H1 (cell line): Measurements from ENCODE around the gene HK1. TPM values are rescaled to one million over a fixed set of nuclear protein-coding genes. Genes with fewer than 3 reads are reported as not detected.

ENCODE experiments used
- CTCF ChIA-PET: fragments of 300-600 bp; sonication (Branson Sonifier 250); formaldehyde crosslinking; loops from one replicate; lab custom pipeline; 2021; ENCODE audit not compliant: partially characterized antibody; lab: Charles Lee
- POLR2A ChIA-PET: fragments of 300-600 bp; sonication (Branson Sonifier 250); formaldehyde crosslinking; loops from one replicate; lab custom pipeline; 2021; ENCODE audit warnings: inconsistent platforms; ENCODE audit not compliant: partially characterized antibody; lab: Charles Lee
- DNase-seq, 2 experiments: peaks; one replicate each; pipeline versions ENCODE4 v3.0.0 to v3.0.0-alpha.2; 2010 to 2022; ENCODE audit warnings: low spot score in 2 of 2, low read depth in 1 of 2, mixed read lengths in 1 of 2
- FAIRE-seq: peaks from 2 replicates; lab custom pipeline; 2011; peaks lifted over from hg19 to GRCh38; lab: Jason Lieb, UNC
- H2AFZ ChIP-seq: 2 replicates; pipeline ENCODE4 v1.8.1; 2012; ENCODE audit warnings: low read length, inconsistent platforms
- H2AK5ac ChIP-seq: 2 replicates; pipeline ENCODE4 v1.6.1; 2013; ENCODE audit warnings: low read depth, low read length
- H2BK120ac ChIP-seq: replicated peaks from 2 replicates; pipeline ENCODE3; 2013; ENCODE audit warnings: low read depth, low read length, inconsistent platforms
- H2BK12ac ChIP-seq: 2 replicates; pipeline ENCODE4 v1.6.1; 2013; ENCODE audit warnings: low read depth, low read length
- H2BK15ac ChIP-seq: 2 replicates; pipeline ENCODE4 v1.6.1; 2013; ENCODE audit warnings: low read length
- H2BK20ac ChIP-seq: 2 replicates; pipeline ENCODE4 v1.6.1; 2013; ENCODE audit warnings: low read length
- H2BK5ac ChIP-seq: 2 replicates; pipeline ENCODE4 v1.6.1; 2013; ENCODE audit warnings: low read depth, low read length
- H3K14ac ChIP-seq: 2 replicates; pipeline ENCODE4 v1.6.1; 2013; ENCODE audit warnings: inconsistent platforms; ENCODE audit not compliant: insufficient read length
- H3K18ac ChIP-seq: 2 replicates; pipeline ENCODE4 v1.6.1; 2013; ENCODE audit warnings: low read length; ENCODE audit errors: extremely low read depth
- H3K23ac ChIP-seq: 2 replicates; pipeline ENCODE4 v1.6.1; 2013; ENCODE audit warnings: inconsistent platforms; ENCODE audit not compliant: insufficient read length
- H3K23me2 ChIP-seq: 2 replicates; pipeline ENCODE4 v1.6.1; 2013; ENCODE audit warnings: low read depth, low read length
- H3K27ac ChIP-seq: 2 replicates; pipeline ENCODE4 v1.6.1; 2011; ENCODE audit warnings: low read depth, low read length, inconsistent platforms
- H3K27me3 ChIP-seq, 4 experiments: replicated peaks in 1 of 4; 1 replicate in 1 of 4; 2 replicates in 3 of 4; pipeline versions ENCODE4 v1.6.1 to v1.8.1; 2011 to 2013; ENCODE audit warnings: low read length in 3 of 4, mild to moderate bottlenecking in 3 of 4, inconsistent platforms in 2 of 4, mixed read lengths in 2 of 4, moderate library complexity in 1 of 4; ENCODE audit not compliant: control insufficient read depth in 3 of 4, insufficient read depth in 3 of 4; ENCODE audit errors: extremely low read depth in 1 of 4
- H3K36me3 ChIP-seq, 4 experiments: 2 replicates each; pipeline versions ENCODE4 v1.6.1 to v1.8.1; 2011 to 2013; ENCODE audit warnings: mild to moderate bottlenecking in 4 of 4, low read length in 3 of 4, moderate library complexity in 2 of 4, control low read depth in 1 of 4, inconsistent platforms in 1 of 4; ENCODE audit not compliant: insufficient read depth in 4 of 4, control insufficient read depth in 2 of 4
- H3K4ac ChIP-seq: replicated peaks from 2 replicates; pipeline ENCODE3; 2013; ENCODE audit warnings: low read length, low read depth, mixed read lengths, inconsistent platforms; ENCODE audit not compliant: insufficient read length
- H3K4me1 ChIP-seq, 4 experiments: replicated peaks in 1 of 4; 1 replicate in 1 of 4; 2 replicates in 3 of 4; pipeline versions ENCODE4 v1.6.1 to v1.8.1; 2011 to 2013; ENCODE audit warnings: low read length in 3 of 4, inconsistent platforms in 2 of 4, mixed read lengths in 1 of 4; ENCODE audit not compliant: insufficient read depth in 4 of 4, control insufficient read depth in 3 of 4
- H3K4me2 ChIP-seq, 2 experiments: 2 replicates each; pipeline versions ENCODE4 v1.6.1 to v1.8.1; 2011 to 2013; ENCODE audit warnings: low read depth in 2 of 2, low read length in 2 of 2, control low read depth in 1 of 2, inconsistent platforms in 1 of 2, mild to moderate bottlenecking in 1 of 2; ENCODE audit not compliant: insufficient read depth in 1 of 2
- H3K4me3 ChIP-seq, 4 experiments: fragments of 200-600, 300-600 bp in 1 of 4; sonication (generic), shearing (Covaris generic), sonication (Bioruptor Twin) in 1 of 4; 2 replicates each; pipeline versions ENCODE4 v1.5.1 to v1.8.1; 2011 to 2016; ENCODE audit warnings: low read length in 4 of 4, low read depth in 3 of 4, control low read depth in 2 of 4, inconsistent platforms in 2 of 4, mild to moderate bottlenecking in 2 of 4, mixed read lengths in 1 of 4, moderate library complexity in 1 of 4; ENCODE audit not compliant: insufficient read depth in 2 of 4; ENCODE audit errors: extremely low read depth in 1 of 4
- H3K56ac ChIP-seq: replicated peaks from 2 replicates; pipeline ENCODE3; 2013; ENCODE audit warnings: low read depth, mild to moderate bottlenecking, mixed read lengths, low read length, inconsistent platforms; ENCODE audit not compliant: insufficient read length
- H3K79me1 ChIP-seq: 2 replicates; pipeline ENCODE4 v1.6.1; 2013; ENCODE audit warnings: low read depth, low read length, control low read depth
- H3K79me2 ChIP-seq, 2 experiments: 2 replicates each; pipeline versions ENCODE4 v1.6.1 to v1.8.1; 2012 to 2013; ENCODE audit warnings: low read length in 2 of 2, mild to moderate bottlenecking in 2 of 2, inconsistent platforms in 1 of 2; ENCODE audit not compliant: insufficient read depth in 2 of 2, control insufficient read depth in 1 of 2
- H3K9ac ChIP-seq, 4 experiments: replicated peaks in 1 of 4; 1 replicate in 1 of 4; 2 replicates in 3 of 4; pipeline versions ENCODE4 v1.6.1 to v1.8.1; 2011 to 2013; ENCODE audit warnings: low read depth in 3 of 4, low read length in 3 of 4, control low read depth in 2 of 4, mild to moderate bottlenecking in 2 of 4, moderate library complexity in 2 of 4, inconsistent platforms in 1 of 4; ENCODE audit errors: extremely low read depth in 1 of 4
- H3K9me3 ChIP-seq, 2 experiments: 2 replicates each; pipeline versions ENCODE4 v1.6.1 to v1.8.1; 2012 to 2013; ENCODE audit warnings: mild to moderate bottlenecking in 2 of 2, moderate library complexity in 2 of 2, control low read depth in 1 of 2, inconsistent platforms in 1 of 2, low read depth in 1 of 2, low read length in 1 of 2, mixed read lengths in 1 of 2; ENCODE audit not compliant: insufficient read depth in 2 of 2
- H4K20me1 ChIP-seq, 2 experiments: replicated peaks in 1 of 2; 2 replicates each; pipeline versions ENCODE3 to v1.8.1; 2011 to 2013; ENCODE audit warnings: inconsistent platforms in 2 of 2, low read length in 2 of 2, mild to moderate bottlenecking in 1 of 2; ENCODE audit not compliant: insufficient read depth in 2 of 2, control insufficient read depth in 1 of 2
- H4K5ac ChIP-seq: 2 replicates; pipeline ENCODE4 v1.6.1; 2013; ENCODE audit warnings: low read length, low read depth, mixed read lengths, inconsistent platforms; ENCODE audit not compliant: insufficient read length
- H4K8ac ChIP-seq: 2 replicates; pipeline ENCODE4 v1.8.0; 2013; ENCODE audit warnings: mild to moderate bottlenecking, moderate library complexity, low read length, inconsistent platforms; ENCODE audit not compliant: insufficient read depth; ENCODE audit errors: extremely low read depth
- H4K91ac ChIP-seq: replicated peaks from 2 replicates; pipeline ENCODE3; 2013; ENCODE audit warnings: low read length, mixed read lengths, inconsistent platforms; ENCODE audit not compliant: insufficient read length
- BACH1 ChIP-seq: IDR thresholded peaks from 2 replicates; pipeline ENCODE4 v1.6.1; 2012; ENCODE audit warnings: low read length, improper control_type of control experiment
- CEBPB ChIP-seq: IDR thresholded peaks from 2 replicates; pipeline ENCODE4 v1.6.1; 2012; ENCODE audit warnings: low read depth, low read length
- JUN ChIP-seq: IDR thresholded peaks from 2 replicates; pipeline ENCODE4 v1.6.1; 2011; ENCODE audit warnings: low read depth, mild to moderate bottlenecking, improper control_type of control experiment, low read length
- JUND ChIP-seq: IDR thresholded peaks from 2 replicates; pipeline ENCODE4 v1.6.1; 2011; ENCODE audit warnings: mild to moderate bottlenecking, improper control_type of control experiment, low read length
- RBBP5 ChIP-seq: IDR thresholded peaks from 2 replicates; pipeline ENCODE4 v1.7.1; 2012; ENCODE audit warnings: low read depth, mild to moderate bottlenecking, inconsistent platforms, low read length, moderate library complexity, borderline replicate concordance
- SAP30 ChIP-seq: fragments of 300-600 bp; sonication (generic); IDR thresholded peaks from 2 replicates; pipeline ENCODE4 v1.7.1; 2012; ENCODE audit warnings: low read length, moderate library complexity, mild to moderate bottlenecking, inconsistent platforms; ENCODE audit not compliant: insufficient read depth, insufficient replicate concordance
- SP2 ChIP-seq: IDR thresholded peaks from 2 replicates; pipeline ENCODE4 v1.6.1; 2012; ENCODE audit warnings: mild to moderate bottlenecking, low read length, inconsistent platforms
- SP4 ChIP-seq: IDR thresholded peaks from 2 replicates; pipeline ENCODE4 v1.6.1; 2012; ENCODE audit warnings: low read length, inconsistent platforms
- TCF12 ChIP-seq: IDR thresholded peaks from 2 replicates; pipeline ENCODE4 v1.6.1; 2011; ENCODE audit warnings: low read depth, mild to moderate bottlenecking, low read length
- USF2 ChIP-seq: IDR thresholded peaks from 2 replicates; pipeline ENCODE4 v1.6.1; 2011; ENCODE audit warnings: low read length, improper control_type of control experiment
- ZNF274 ChIP-seq: IDR thresholded peaks from 2 replicates; pipeline ENCODE4 v1.7.0; 2012; ENCODE audit warnings: low read length, borderline replicate concordance; ENCODE audit errors: extremely low read depth
- WGBS, 2 experiments: shearing (Covaris generic) in 1 of 2; methylation state at CpG; one replicate each; pipeline versions ENCODE4 v1.1.6 to v1.1.7; 2013 to 2015; ENCODE audit warnings: low lambda C conversion rate in 2 of 2, mixed read lengths in 2 of 2, inconsistent platforms in 1 of 2, low coverage in 1 of 2, missing lambda C conversion rate in 1 of 2; ENCODE audit not compliant: insufficient replicate concordance in 2 of 2, insufficient coverage in 1 of 2, insufficient read length in 1 of 2; ENCODE audit errors: extremely low coverage in 1 of 2, missing lambda C conversion rate in 1 of 2; 5-methylcytosine and 5-hydroxymethylcytosine counted together
- polyA plus RNA-seq, 7 experiments: library from polyadenylated mRNA; depleted of rRNA in 3 of 7; stranded (reverse) in 5 of 7; unstranded in 2 of 7; fragments of >200 nt in 5 of 7; fragments of 200-250 nt in 2 of 7; gene quantifications; 1 replicate in 5 of 7; 2 replicates in 1 of 7; 4 replicates in 1 of 7; pipeline versions ENCODE4 v1.2.1 to v1.2.3, GENCODE V29; 2011 to 2013; ENCODE audit warnings: missing spikeins in 2 of 7, mixed read lengths in 2 of 7
- total RNA-seq: library from RNA; stranded (reverse); fragmentation: NEBNext Ultra II Directional; extraction: Animal tissue kit (Norgen Biotek cat#: 25700); gene quantifications from 2 replicates; pipeline ENCODE4 v1.2.1, GENCODE V29; 2021
- TF ChIP-seq, protein P1 (sequence below): IDR thresholded peaks from 2 replicates; pipeline ENCODE4 v1.6.1; 2012; ENCODE audit warnings: inconsistent platforms

Gene HK1
- total and polyA plus RNA-seq, 2 of the 8 experiments (the other 6 are each of a cell fraction or from before 2014, with no cell fraction given), result 55.8 to 247 TPM

DNA sequence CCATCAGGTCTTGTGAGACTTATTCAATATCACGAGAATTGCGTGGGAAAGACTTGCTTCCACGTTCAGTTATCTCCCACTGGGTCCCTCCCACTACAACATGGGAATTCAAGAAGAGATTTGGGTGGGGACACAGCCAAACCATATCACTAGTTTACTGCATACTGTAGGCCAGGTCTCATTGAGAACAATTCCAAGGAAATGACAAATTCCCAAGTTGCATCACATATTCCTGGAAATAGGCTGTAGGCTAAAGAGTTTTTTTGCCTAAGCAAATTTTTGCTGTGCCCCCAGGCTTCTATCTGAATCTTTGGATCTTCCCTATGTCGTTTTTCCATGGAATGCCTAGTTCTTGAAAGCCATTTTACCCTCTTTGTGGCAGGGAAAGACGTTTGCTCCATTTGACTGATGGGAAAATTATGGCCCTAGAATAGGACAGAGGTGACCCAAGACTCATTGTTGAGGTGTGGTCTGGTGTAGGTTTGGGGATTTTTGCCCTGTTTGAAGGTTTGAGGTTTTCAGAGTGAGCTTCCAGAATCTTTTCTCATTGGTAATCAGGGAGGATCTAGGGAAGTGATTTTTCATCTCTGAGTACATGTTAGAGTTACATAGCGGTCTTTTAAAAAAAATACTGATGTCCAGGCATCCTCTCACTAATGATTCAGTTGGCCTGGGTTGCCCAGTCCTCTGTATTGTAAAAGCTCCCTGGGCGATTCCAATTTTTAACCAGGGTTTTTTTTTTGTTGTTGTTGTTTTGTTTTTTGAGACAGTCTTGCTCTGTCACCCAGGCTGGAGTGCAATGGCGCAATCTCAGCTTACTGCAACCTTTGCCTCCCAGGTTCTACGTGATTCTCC, 94.1 kb downstream of the HK1 start:
- H3K4me1 ChIP-seq, result peaks cover 0 to 15% (median 13%) of the 10 kb centered on the region in 4 experiments; a peak in 6 of 7 replicates
- H3K9me3 ChIP-seq, result no peaks in the 10 kb centered on the region
- H4K5ac ChIP-seq, result no peak overlapping the region
- H3K36me3 ChIP-seq, result peaks cover 7 to 49% (median 37%) of the 10 kb centered on the region in 4 experiments
- H3K79me2 ChIP-seq, result no peaks in the 10 kb centered on the region; a peak in 1 of 4 replicates
- H4K91ac ChIP-seq, result no peak overlapping the region
- H2BK5ac ChIP-seq, result no peak overlapping the region
- H3K4me2 ChIP-seq, result no peak overlapping the region
- no peak overlapping the region for H2BK120ac ChIP-seq
- H3K4me3 ChIP-seq, result no peak overlapping the region
- no peak for FAIRE-seq
- H3K4ac ChIP-seq, result no peak overlapping the region
- no peaks in the 10 kb centered on the region for H3K27me3 ChIP-seq
- no peak overlapping the region for H2BK20ac ChIP-seq
- H2BK15ac ChIP-seq, result no peak overlapping the region
- no peak overlapping the region for H3K9ac ChIP-seq
- H4K8ac ChIP-seq, result no peak overlapping the region
- no peak overlapping the region for H2BK12ac ChIP-seq
- no peak overlapping the region for H2AK5ac ChIP-seq
- H3K79me1 ChIP-seq, result peaks cover 6% of the 10 kb centered on the region
- H2AFZ ChIP-seq, result no peak overlapping the region
- DNase-seq, result no peak
- ChIA-PET CTCF (interaction anchor here (0.9 to 1.4 kb wide), 5 partner anchors 9 to 134 kb away, joined by 3 to 7 read pairs (median 3); no protein-coding TSS in a partner anchor), POLR2A (no interaction called here)
- H3K14ac ChIP-seq, result no peak overlapping the region
- WGBS, 2 experiments, result 90% methylated on average over 9 of the region's 9 CpGs; no CpG with 5 or more reads in 1 of the 2 experiments
- no peak overlapping the region for H3K56ac ChIP-seq
- no peak overlapping the region for H3K23ac ChIP-seq
- H3K18ac ChIP-seq, result no peak overlapping the region
- H4K20me1 ChIP-seq, result peaks cover 0 to under 1% of the 10 kb centered on the region in 2 experiments
- H3K23me2 ChIP-seq, result no peaks in the 10 kb centered on the region
- H3K27ac ChIP-seq, result no peak overlapping the region
- no peak for TF ChIP-seq JUND
- no peak for TF ChIP-seq SP2
- TF ChIP-seq, protein P1, sequence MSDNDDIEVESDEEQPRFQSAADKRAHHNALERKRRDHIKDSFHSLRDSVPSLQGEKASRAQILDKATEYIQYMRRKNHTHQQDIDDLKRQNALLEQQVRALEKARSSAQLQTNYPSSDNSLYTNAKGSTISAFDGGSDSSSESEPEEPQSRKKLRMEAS, result no peak
- no peak for TF ChIP-seq SAP30
- no peak for TF ChIP-seq SP4
- no peak for TF ChIP-seq BACH1
- no peak for TF ChIP-seq USF2
- TF ChIP-seq CEBPB, result no peak
- TF ChIP-seq JUN, result no peak
- TF ChIP-seq TCF12, result no peak
- TF ChIP-seq RBBP5, result no peak
- no peak for TF ChIP-seq ZNF274
